Spleen (tissue), 11 donors: ENCODE results near the gene MYO19. TPM values are rescaled to one million over a fixed set of nuclear protein-coding genes. Genes with fewer than 3 reads are reported as not detected.

Experiments
- DNase-seq: peaks from one replicate; pipeline ENCODE4 v3.0.0-alpha.2; 2020
- H3K27ac ChIP-seq, 8 donors: fragments of 200-600 bp; sonication (generic) in 7 of 8; 1 replicate in 4 of 8; 2 replicates in 4 of 8; pipeline versions ENCODE4 v1.5.0 to v1.8.0; 2016 to 2021; ENCODE audit warnings: inconsistent platforms in 4 of 8, mild to moderate bottlenecking in 4 of 8, moderate library complexity in 1 of 8
- H3K27me3 ChIP-seq, 7 donors: fragments of 200-600 bp; sonication (generic) in 6 of 7; replicated peaks in 1 of 7; 1 replicate in 4 of 7; 2 replicates in 3 of 7; pipeline versions ENCODE4 v1.5.0 to v1.8.0; 2016 to 2021; ENCODE audit warnings: inconsistent platforms in 3 of 7, mild to moderate bottlenecking in 1 of 7
- H3K36me3 ChIP-seq, 6 donors: fragments of 200-600 bp; sonication (generic) in 5 of 6; 1 replicate in 4 of 6; 2 replicates in 2 of 6; pipeline versions ENCODE4 v1.5.0 to v1.8.0; 2016 to 2021; ENCODE audit warnings: inconsistent platforms in 2 of 6
- H3K4me1 ChIP-seq, 6 donors: fragments of 200-600 bp; sonication (generic) in 5 of 6; 1 replicate in 3 of 6; 2 replicates in 3 of 6; pipeline versions ENCODE4 v1.5.0 to v1.8.0; 2016 to 2021; ENCODE audit warnings: inconsistent platforms in 3 of 6
- H3K4me3 ChIP-seq, 8 donors: fragments of 200-600 bp; sonication (generic) in 7 of 8; 1 replicate in 4 of 8; 2 replicates in 4 of 8; pipeline versions ENCODE4 v1.5.0 to v1.8.0; 2016 to 2021; ENCODE audit warnings: inconsistent platforms in 4 of 8, mild to moderate bottlenecking in 4 of 8, moderate library complexity in 2 of 8
- H3K9me3 ChIP-seq, 8 donors: fragments of 200-600 bp; sonication (generic) in 7 of 8; 1 replicate in 4 of 8; 2 replicates in 4 of 8; pipeline versions ENCODE4 v1.5.0 to v1.8.0; 2016 to 2021; ENCODE audit warnings: inconsistent platforms in 4 of 8
- CTCF ChIP-seq, 11 experiments: fragments of 200-600 bp in 7 of 11; fragments of 450-650 bp in 4 of 11; sonication (generic) in 4 of 11; IDR thresholded peaks in 8 of 11; conservative IDR thresholded peaks in 3 of 11; 1 replicate in 7 of 11; 2 replicates in 4 of 11; pipeline versions ENCODE4 v1.4.0 to v1.8.0; 2016 to 2021; ENCODE audit warnings: antibody characterized with exemption in 11 of 11, inconsistent platforms in 4 of 11, mild to moderate bottlenecking in 1 of 11
- POLR2A ChIP-seq, 3 donors: fragments of 450-650 bp; IDR thresholded peaks; one replicate each; pipeline ENCODE4 v1.5.1; 2017; ENCODE audit warnings: antibody characterized with exemption in 3 of 3, mild to moderate bottlenecking in 1 of 3
- POLR2AphosphoS5 ChIP-seq, 3 donors: sonication (generic); formaldehyde crosslinking; IDR thresholded peaks; one replicate each; pipeline ENCODE4 v1.5.1; 2017; ENCODE audit warnings: antibody characterized with exemption in 3 of 3
- WGBS, 5 donors: extraction: QIAGEN DNeasy Blood & Tissue Kit in 3 of 5; methylation state at CpG; one replicate each; pipeline versions ENCODE4 v1.1.5 to v1.1.7; 2013 to 2018; 5-methylcytosine and 5-hydroxymethylcytosine counted together
- intact Hi-C: fragments of 100-400 bp; cut with DNase I; formaldehyde crosslinking; loops from one replicate; pipeline ENCODE4 v1.15.0; 2023; ENCODE audit warnings: low total_unique reads
- polyA plus RNA-seq, 3 donors: library from polyadenylated mRNA; stranded (reverse); fragments of 200-250 nt; gene quantifications; one replicate each; pipeline ENCODE4 v1.2.1, GENCODE V29; 2013
- total RNA-seq, 7 donors: library from RNA; depleted of rRNA in 3 of 7; stranded (reverse); fragments of >200 nt in 3 of 7; fragmentation: NEBNext Ultra II Directional in 4 of 7; extraction: Animal tissue kit (Norgen Biotek cat#: 25700) in 4 of 7; gene quantifications; one replicate each; pipeline versions ENCODE4 v1.1.0 to v1.2.1, GENCODE V29; 2016 to 2021
- donor health status: healthy with polysubstance abuse.
- donor health status: DM: no; HTN: no; CAD: no; lungs with moderate emphysema.
- donor health status: DM: no; HTN: no; CAD: no.
- donor health status: Bipolar disorder and iron deficiency.
- donor health status: healthy.
- donor health status: DM: no; HTN: no; CAD: no.
- donor health status: DM: yes; HTN: yes; CAD: no.

Gene MYO19
- total and polyA plus RNA-seq, 10 donors, result 15.6 to 68.9 (median 50.7) TPM

DNA sequence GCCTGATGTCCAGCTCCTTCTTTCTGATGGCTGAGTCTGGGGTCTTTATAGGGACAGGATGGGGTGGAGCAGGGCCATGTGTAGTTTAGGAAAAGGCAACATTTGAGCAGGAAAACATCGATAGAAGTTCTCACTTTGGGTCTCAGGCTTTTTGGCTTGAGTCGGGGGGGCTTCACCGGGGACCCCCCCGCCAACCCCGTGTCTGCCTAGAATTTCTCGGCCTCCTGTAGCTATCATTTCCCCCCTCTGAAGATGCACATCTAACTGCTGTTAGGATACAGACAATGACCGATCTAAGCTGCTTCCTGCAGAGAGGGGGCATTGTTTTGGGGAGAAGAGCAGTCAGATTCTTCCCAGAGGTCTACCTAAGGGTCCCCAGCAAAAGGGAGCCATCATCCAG, 64.9 kb downstream of the MYO19 start:
- DNase-seq, result no peak
- Histone ChIP-seq H3K27me3 (peaks cover 0 to 73% (median 19%) of the 10 kb centered on the region in 7 donors), H3K4me1 (no peaks in the 10 kb centered on the region), H3K36me3 (no peaks in the 10 kb centered on the region), H3K9me3 (no peaks in the 10 kb centered on the region), H3K27ac (no peak overlapping the region), H3K4me3 (no peak overlapping the region)
- 59 to 87% (median 77%) methylated on average over 6 to 7 of the region's 7 CpGs for WGBS, 5 donors
- intact Hi-C loops, result no loop called here
- TF ChIP-seq POLR2A (IDR thresholded peaks at IDR 0.05) (no peak), POLR2AphosphoS5 (IDR thresholded peaks at IDR 0.05) (no peak), CTCF (IDR thresholded peaks at IDR 0.05 in 8 of 11, conservative IDR thresholded peaks at IDR 0.05 in 3 of 11) (no peak)

DNA sequence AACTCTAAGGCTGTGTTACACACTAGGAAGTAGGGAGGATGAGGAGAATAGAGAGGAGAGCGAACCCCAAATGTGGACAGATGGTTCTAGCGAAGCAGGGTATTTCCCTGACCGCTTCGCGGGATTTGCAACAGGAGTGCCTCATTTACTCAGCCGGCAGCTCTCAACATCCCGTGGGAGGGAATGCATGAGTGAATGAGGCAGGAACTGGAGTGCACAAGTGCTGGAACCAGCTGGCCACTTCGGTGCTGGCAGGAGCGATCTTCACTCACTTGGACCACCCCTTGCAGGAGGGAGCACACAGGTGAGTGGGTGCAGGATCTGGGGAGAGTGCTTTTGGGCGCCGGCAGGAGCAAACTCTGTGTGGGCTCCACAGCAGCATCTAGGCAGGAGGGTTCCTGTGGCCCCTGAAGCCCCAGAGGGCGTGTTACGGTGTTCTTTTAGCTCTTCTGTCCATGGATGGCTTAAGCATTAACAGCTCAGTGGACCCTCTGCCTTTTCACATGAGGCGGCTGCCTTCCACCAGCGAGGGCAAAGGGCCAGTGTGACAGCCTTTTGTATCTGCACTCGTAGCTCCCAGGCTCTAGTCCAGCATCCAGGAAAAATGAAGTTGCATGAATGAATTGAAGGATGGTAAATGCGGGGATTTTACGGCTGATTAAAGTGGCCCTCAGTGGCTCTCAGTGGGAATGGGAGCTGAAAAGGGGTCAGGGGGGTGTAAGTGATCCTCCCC, 65.6 kb downstream of the MYO19 start:
- no peak for DNase-seq
- Histone ChIP-seq H3K4me1 (no peaks in the 10 kb centered on the region), H3K27me3 (peaks cover 0 to 73% (median 25%) of the 10 kb centered on the region in 7 donors), H3K36me3 (no peaks in the 10 kb centered on the region), H3K9me3 (no peaks in the 10 kb centered on the region), H3K27ac (no peak overlapping the region), H3K4me3 (no peak overlapping the region)
- intact Hi-C loops, result no loop called here
- no peak for TF ChIP-seq POLR2AphosphoS5 (IDR thresholded peaks at IDR 0.05)
- no peak for TF ChIP-seq POLR2A (IDR thresholded peaks at IDR 0.05)
- TF ChIP-seq CTCF (IDR thresholded peaks at IDR 0.05 in 8 of 11, conservative IDR thresholded peaks at IDR 0.05 in 3 of 11), result no peak
- WGBS, 5 donors, result 69 to 78% (median 71%) methylated on average over 18 of the region's 18 CpGs

GRCh38 chr17:36464765-36465088, 69.9 kb downstream of the MYO19 start:
- WGBS, 5 donors, result 14 to 18% (median 15%) methylated on average over 10 to 21 of the region's 21 CpGs
- intact Hi-C loops, result no loop called here
- Histone ChIP-seq H3K4me1 (peaks cover 0 to 3% (median 0%) of the 10 kb centered on the region in 6 donors), H3K36me3 (no peaks in the 10 kb centered on the region), H3K27ac (no peak overlapping the region), H3K27me3 (peaks cover 0 to 95% (median 42%) of the 10 kb centered on the region in 7 donors), H3K4me3 (no peak overlapping the region), H3K9me3 (no peaks in the 10 kb centered on the region)
- TF ChIP-seq CTCF (IDR thresholded peaks at IDR 0.05 in 8 of 11, conservative IDR thresholded peaks at IDR 0.05 in 3 of 11) (no peak), POLR2AphosphoS5 (IDR thresholded peaks at IDR 0.05) (no peak), POLR2A (IDR thresholded peaks at IDR 0.05) (no peak)
- DNase-seq, result no peak

GRCh38 chr17:36463916-36464764, 70.5 kb downstream of the MYO19 start:
- peaks cover 0 to 3% (median 0%) of the 10 kb centered on the region in 6 donors for H3K4me1 ChIP-seq
- no peak overlapping the region for H3K4me3 ChIP-seq
- no peak overlapping the region for H3K27ac ChIP-seq
- H3K9me3 ChIP-seq, result no peaks in the 10 kb centered on the region
- intact Hi-C loops, result no loop called here
- TF ChIP-seq POLR2AphosphoS5 (IDR thresholded peaks at IDR 0.05), result peak in 1 of 3 donors; percentile 36
- no peak for TF ChIP-seq POLR2A (IDR thresholded peaks at IDR 0.05)
- TF ChIP-seq CTCF (IDR thresholded peaks at IDR 0.05 in 8 of 11, conservative IDR thresholded peaks at IDR 0.05 in 3 of 11), result no peak
- H3K36me3 ChIP-seq, result no peaks in the 10 kb centered on the region
- peak; percentile 76 for DNase-seq
- peaks cover 0 to 96% (median 39%) of the 10 kb centered on the region in 7 donors for H3K27me3 ChIP-seq
- 18 to 57% (median 19%) methylated on average over 11 to 54 of the region's 54 CpGs for WGBS, 5 donors
